ENCODE measurements around the gene CBARP.

Gene CBARP

DNA sequence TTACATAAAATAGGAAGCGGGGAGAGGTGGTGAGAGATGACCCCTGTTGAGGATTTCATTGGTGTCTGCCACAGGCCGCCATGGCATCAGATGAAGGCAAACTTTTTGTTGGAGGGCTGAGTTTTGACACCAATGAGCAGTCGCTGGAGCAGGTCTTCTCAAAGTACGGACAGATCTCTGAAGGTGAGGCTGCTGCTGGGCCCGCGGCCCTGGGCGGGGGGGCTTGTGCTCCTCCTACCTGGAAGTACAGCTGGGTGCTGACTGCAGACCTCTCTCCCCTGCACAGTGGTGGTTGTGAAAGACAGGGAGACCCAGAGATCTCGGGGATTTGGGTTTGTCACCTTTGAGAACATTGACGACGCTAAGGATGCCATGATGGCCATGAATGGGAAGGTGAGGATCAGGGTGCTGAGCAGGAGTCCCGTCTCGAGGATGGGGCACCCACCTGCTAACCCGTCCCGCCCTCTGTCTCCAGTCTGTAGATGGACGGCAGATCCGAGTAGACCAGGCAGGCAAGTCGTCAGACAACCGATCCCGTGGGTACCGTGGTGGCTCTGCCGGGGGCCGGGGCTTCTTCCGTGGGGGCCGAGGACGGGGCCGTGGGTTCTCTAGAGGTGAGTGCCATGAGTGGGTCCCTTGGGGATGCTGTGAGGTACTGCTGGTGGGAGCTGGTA, 33.2 kb upstream of the CBARP start:
- no peak for DNase-seq (ENCODE audit: low read depth)
- peak overlapping the region; percentile 71 for H3K4me3 ChIP-seq (ENCODE audit: control insufficient read depth, low read depth, low read length)
- no peak for TF ChIP-seq CTCF (conservative IDR thresholded peaks at IDR 0.05; ENCODE audit: control insufficient read depth, insufficient read depth, low read depth, low read length)

DNA sequence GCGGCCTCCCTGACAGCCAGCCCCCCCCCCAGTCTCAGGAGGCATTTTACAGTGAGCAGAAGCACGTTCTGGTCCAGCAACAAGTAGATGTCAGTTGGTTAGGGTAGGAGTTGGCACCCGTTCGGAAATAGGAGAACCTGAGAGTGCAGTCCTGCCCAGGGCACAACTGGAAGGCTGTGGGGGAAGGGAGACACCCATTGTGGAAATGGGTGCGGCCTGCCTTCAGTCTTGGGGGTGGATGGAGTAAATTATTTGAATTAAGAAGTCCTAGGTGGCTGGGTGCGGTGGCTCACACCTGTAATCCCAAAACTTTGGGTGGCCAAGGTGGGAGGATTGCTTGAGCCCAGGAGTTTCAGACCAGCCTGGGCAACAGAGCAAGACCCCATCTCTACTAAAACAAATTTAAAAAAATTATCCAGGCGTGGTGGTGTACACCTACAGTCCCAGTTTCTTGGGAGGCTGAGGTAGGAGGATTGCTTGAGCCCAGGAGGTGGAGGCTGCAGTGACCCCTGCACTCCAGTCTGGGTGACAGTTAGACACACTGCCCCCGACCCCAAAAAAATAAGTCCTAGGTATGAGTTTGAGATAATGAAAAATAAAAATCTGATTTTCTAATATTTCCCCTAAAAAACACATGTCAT, 32.5 kb upstream of the CBARP start:
- DNase-seq (ENCODE audit: low read depth): no peak
- peak overlapping the region; percentile 71 for H3K4me3 ChIP-seq (ENCODE audit: control insufficient read depth, low read depth, low read length)
- no peak for TF ChIP-seq CTCF (conservative IDR thresholded peaks at IDR 0.05; ENCODE audit: control insufficient read depth, insufficient read depth, low read depth, low read length)

DNA sequence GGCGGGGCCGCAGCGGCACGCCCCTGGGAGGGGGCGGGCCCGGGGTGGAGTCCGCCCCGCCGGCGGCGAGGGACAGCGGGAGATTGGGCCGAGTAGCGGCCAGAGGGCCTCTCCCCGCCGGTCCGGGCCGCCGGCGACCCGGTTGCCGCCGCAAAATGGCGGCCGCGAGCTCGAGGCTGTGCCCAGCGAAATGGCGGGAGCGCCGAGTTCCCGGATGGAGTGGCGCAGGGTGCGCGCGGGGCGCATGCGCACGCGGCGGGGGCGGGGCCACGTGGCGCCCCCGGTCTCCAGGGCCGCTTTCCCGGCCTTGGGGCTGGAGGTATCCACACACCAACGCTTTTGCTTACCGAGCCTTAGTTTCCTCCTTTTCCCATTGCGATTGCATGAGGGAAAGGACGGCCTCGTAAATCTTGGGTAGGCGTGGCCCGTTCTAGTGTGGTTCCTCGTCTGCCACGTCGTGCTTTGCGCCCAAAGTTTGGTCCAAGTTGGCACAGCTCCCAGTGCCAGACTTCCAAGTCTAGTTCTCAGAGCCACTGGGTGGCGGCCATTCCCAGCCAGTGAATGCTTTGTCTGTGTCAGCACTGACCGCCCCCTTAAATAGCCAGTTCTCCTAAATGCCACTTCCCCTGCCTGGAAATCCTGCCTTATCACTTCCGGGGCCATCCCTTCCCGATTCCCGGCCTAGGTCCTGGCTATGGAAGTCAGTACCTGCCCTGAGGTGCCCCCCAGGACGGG, 31.8 kb upstream of the CBARP start:
- no peak for TF ChIP-seq CTCF (conservative IDR thresholded peaks at IDR 0.05; ENCODE audit: control insufficient read depth, insufficient read depth, low read depth, low read length)
- peak; percentile 95 for DNase-seq (ENCODE audit: low read depth)
- peak overlapping the region; percentile 71 for H3K4me3 ChIP-seq (ENCODE audit: control insufficient read depth, low read depth, low read length)

GRCh38 chr19:1269065-1269477, 31.3 kb upstream of the CBARP start, which contains the start of gene CIRBP:
Gene CIRBP (plus strand): TSS chr19:1269332. CDS start chr19:1270934, 1,602 bp downstream.
- peak within 1 kb of the TSS; percentile 71 for H3K4me3 ChIP-seq (ENCODE audit: control insufficient read depth, low read depth, low read length)
- no peak for TF ChIP-seq CTCF (conservative IDR thresholded peaks at IDR 0.05; ENCODE audit: control insufficient read depth, insufficient read depth, low read depth, low read length)
- peak; percentile 98 for DNase-seq (ENCODE audit: low read depth)

DNA sequence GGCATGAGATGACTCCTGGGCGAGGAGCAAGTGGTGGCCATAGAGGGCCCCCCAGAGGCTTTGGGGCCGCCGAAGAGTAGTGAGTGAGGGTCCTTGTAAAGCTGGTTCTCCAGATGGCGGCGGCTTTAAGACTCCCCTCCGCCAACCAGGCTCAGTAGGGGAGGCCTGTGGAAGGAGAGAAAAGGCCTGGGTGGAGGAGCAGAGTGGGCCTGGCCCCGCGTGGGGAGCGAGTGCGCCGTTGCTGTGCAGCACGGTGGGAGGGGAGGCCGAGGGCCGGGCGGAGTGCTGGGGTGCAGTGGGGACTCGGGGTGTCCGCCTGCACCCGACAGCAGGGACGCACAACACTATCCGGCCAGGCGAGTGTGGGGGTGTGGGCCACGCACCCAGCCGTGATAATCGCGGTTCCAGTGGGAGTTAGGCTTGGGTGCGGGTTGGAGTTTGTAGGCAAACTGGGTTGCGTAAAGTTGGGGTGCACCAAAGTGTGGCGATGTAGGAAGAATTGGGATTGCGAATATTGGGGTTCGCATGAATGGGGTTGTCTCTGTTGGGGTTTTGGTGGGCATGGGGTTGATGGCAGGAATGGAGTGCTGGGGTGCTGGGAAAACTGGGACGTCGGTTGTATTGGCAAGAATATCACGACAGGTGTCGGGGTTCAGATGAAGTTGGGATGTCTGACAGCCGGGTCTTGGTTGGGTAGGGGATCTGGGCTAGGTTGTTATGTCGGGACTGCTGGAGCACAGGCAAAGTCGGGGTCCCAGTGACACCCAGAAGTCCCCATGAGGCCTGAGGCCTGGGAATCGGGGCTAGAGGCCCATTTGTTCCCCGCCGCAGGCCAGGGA, 30.6 kb upstream of the CBARP start:
- H3K4me3 ChIP-seq (ENCODE audit: control insufficient read depth, low read depth, low read length): no peak overlapping the region
- no peak for DNase-seq (ENCODE audit: low read depth)
- no peak for TF ChIP-seq CTCF (conservative IDR thresholded peaks at IDR 0.05; ENCODE audit: control insufficient read depth, insufficient read depth, low read depth, low read length)

Data from fibroblast of mammary gland (primary cell).